ENCODE data around the gene CELF4.

The CELF4 gene

DNA sequence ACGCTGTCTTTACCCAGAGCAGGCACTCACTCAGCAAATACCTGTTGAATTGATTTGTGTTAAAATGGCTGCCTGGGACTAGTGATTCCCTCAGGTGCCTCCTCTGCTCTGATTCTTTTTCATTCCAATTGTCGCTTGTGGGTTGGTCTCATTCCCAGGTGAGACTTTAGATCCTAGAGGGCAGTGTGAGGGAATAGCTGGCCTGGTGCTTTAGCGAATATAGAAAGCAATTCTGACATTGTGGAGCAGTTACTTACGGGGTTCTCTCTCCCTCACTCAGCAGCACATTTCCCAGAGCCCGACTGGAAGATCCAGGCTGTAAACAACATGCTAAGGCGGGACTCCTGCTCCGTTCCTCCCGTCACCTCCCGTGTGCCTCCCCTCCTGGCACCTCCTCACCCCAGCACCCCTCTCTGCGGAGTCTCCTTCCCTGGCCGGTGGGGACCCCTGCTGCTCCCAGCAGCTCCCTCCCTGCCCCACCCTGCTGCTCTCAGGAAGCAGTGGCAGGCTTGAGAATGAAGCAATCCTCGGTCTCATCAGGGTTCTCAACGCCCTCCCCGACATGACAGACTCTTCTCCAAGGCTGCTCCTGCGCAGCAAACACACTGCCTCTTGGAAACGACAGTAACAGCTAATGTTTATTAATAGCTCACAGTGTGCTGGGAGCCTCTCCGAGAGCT is 26.9 kb downstream of the CELF4 start:
- Histone ChIP-seq H3K27ac (ENCODE audit: low read depth, low read length) (no peak overlapping the region), H3K4me1 (ENCODE audit: control insufficient read depth, insufficient read depth, low read length, unreplicated experiment) (no peaks in the 10 kb centered on the region), H3K27me3 (ENCODE audit: insufficient read depth, low read length) (peaks cover 85% of the 10 kb centered on the region), H3K79me2 (ENCODE audit: control insufficient read depth, insufficient read depth, low read length, unreplicated experiment) (no peaks in the 10 kb centered on the region), H2AFZ (ENCODE audit: low read length, unreplicated experiment) (no peak overlapping the region), H3K4me3 (ENCODE audit: low read depth, low read length) (no peak overlapping the region), H3K36me3 (ENCODE audit: insufficient read depth, low read length) (no peaks in the 10 kb centered on the region)

DNA sequence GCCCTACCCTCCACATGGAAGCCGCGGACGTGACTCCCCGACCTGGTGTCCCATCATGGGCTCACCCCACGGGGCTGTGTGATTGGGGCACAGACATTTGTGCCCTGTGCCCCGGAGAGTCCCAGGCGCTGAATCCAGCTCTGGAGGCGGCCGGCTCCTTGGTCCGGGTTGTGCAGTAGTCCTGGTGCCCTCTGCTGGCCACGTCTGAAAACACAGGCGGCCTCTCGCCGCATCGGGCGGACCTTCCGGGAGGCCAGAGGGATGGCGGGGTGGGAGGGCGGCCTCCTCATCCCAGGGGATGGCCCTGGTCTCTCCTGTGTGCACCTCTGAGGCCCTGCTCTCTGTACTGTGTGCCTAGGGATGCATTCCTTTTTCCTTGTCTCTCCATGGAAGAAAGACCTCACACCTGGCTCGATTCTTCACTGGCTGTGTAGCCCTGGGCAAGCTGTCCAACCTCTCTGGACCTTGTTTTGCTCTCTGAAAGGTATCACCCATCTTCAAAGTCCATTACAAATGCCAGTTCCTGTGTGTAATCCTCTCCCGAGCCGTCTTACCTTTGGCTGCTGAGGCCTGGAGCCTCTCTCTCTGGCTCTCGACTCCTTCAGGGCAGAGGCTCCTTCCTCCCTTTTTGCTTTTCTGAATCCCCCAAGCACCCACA is 27.6 kb downstream of the CELF4 start:
- H3K27ac ChIP-seq (ENCODE audit: low read depth, low read length), result no peak overlapping the region

GRCh38 chr18:37536656-37537055 is 28.9 kb downstream of the CELF4 start:
- no peak overlapping the region for H3K27ac ChIP-seq (ENCODE audit: low read depth, low read length)
- H3K27me3 ChIP-seq (ENCODE audit: insufficient read depth, low read length), result peaks cover 83% of the 10 kb centered on the region
- no peaks in the 10 kb centered on the region for H3K36me3 ChIP-seq (ENCODE audit: insufficient read depth, low read length)
- no peak overlapping the region for H2AFZ ChIP-seq (ENCODE audit: low read length, unreplicated experiment)
- no peak overlapping the region for H3K4me3 ChIP-seq (ENCODE audit: low read depth, low read length)
- H3K4me1 ChIP-seq (ENCODE audit: control insufficient read depth, insufficient read depth, low read length, unreplicated experiment), result no peaks in the 10 kb centered on the region
- H3K79me2 ChIP-seq (ENCODE audit: control insufficient read depth, insufficient read depth, low read length, unreplicated experiment), result no peaks in the 10 kb centered on the region

More for the DNA sequence above, 27.6 kb downstream of the CELF4 start:
- no peaks in the 10 kb centered on the region for H3K4me1 ChIP-seq (ENCODE audit: control insufficient read depth, insufficient read depth, low read length, unreplicated experiment)
- peaks cover 85% of the 10 kb centered on the region for H3K27me3 ChIP-seq (ENCODE audit: insufficient read depth, low read length)
- no peak overlapping the region for H3K4me3 ChIP-seq (ENCODE audit: low read depth, low read length)
- no peaks in the 10 kb centered on the region for H3K36me3 ChIP-seq (ENCODE audit: insufficient read depth, low read length)
- H2AFZ ChIP-seq (ENCODE audit: low read length, unreplicated experiment), result no peak overlapping the region
- no peaks in the 10 kb centered on the region for H3K79me2 ChIP-seq (ENCODE audit: control insufficient read depth, insufficient read depth, low read length, unreplicated experiment)

- Histone ChIP-seq H3K4me1 (ENCODE audit: control insufficient read depth, insufficient read depth, low read length, unreplicated experiment) (no peaks in the 10 kb centered on the region), H3K27me3 (ENCODE audit: insufficient read depth, low read length) (peaks cover 81% of the 10 kb centered on the region), H3K36me3 (ENCODE audit: insufficient read depth, low read length) (no peaks in the 10 kb centered on the region), H2AFZ (ENCODE audit: low read length, unreplicated experiment) (no peak overlapping the region), H3K79me2 (ENCODE audit: control insufficient read depth, insufficient read depth, low read length, unreplicated experiment) (no peaks in the 10 kb centered on the region), H3K4me3 (ENCODE audit: low read depth, low read length) (no peak overlapping the region), H3K27ac (ENCODE audit: low read depth, low read length) (no peak overlapping the region)
These were observed 29.6 kb downstream of the CELF4 start for GRCh38 chr18:37535968-37536367.

- H3K27me3 ChIP-seq (ENCODE audit: insufficient read depth, low read length), result peaks cover 67% of the 10 kb centered on the region
- no peaks in the 10 kb centered on the region for H3K36me3 ChIP-seq (ENCODE audit: insufficient read depth, low read length)
- no peaks in the 10 kb centered on the region for H3K4me1 ChIP-seq (ENCODE audit: control insufficient read depth, insufficient read depth, low read length, unreplicated experiment)
- no peak overlapping the region for H3K4me3 ChIP-seq (ENCODE audit: low read depth, low read length)
- no peaks in the 10 kb centered on the region for H3K79me2 ChIP-seq (ENCODE audit: control insufficient read depth, insufficient read depth, low read length, unreplicated experiment)
- H2AFZ ChIP-seq (ENCODE audit: low read length, unreplicated experiment), result no peak overlapping the region
- H3K27ac ChIP-seq (ENCODE audit: low read depth, low read length), result no peak overlapping the region
These were observed 31.0 kb downstream of the CELF4 start for GRCh38 chr18:37534627-37535026.

DNA sequence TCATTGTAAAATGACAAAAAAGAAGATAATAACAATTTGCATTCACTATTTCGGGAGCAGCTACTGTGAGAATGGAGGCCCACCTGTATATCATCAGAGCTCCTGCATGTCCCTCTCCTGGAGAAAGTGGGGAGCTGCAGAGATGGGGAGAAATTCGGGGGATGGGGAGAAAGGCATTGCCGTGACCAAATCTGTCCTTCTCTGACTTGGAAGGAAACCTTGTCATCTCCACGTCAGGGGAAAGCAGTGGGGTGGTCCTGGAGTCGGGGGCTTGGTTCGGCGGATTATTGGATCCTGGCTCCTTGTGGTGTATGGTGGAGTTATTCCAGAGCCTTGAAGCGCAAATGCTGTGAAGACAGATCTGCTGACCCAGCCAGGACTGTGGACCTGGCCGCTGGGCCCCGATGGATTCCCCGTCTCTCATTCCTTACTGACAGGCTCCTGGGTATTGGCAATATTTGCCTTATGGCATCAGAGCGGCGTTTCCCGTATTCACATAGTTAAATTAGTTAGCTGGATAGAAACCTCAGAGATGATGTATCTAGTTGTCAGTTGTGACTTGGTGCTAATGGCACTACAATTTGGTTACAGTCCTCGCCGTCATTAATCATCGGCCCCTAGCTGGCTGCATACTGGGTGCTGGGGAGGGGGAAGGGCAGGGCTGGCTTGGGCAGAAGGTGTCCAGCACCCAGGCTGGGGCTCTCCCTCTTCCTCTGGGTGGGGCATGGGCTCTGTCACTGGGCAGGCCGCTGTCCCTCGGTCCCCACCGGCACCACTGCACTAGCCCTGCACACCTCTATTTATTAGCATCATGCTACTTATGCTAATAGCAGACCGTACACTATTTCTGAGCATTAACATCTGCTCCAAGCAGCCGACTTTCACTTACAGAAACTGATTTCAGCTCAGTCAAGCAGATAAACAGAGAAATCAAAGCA is 31.7 kb downstream of the CELF4 start:
- Histone ChIP-seq H3K27ac (ENCODE audit: low read depth, low read length) (no peak overlapping the region), H2AFZ (ENCODE audit: low read length, unreplicated experiment) (no peak overlapping the region)

GRCh38 chr18:37532917-37533316 is 32.7 kb downstream of the CELF4 start:
- no peak overlapping the region for H3K4me3 ChIP-seq (ENCODE audit: low read depth, low read length)
- no peaks in the 10 kb centered on the region for H3K4me1 ChIP-seq (ENCODE audit: control insufficient read depth, insufficient read depth, low read length, unreplicated experiment)
- H2AFZ ChIP-seq (ENCODE audit: low read length, unreplicated experiment), result no peak overlapping the region
- H3K79me2 ChIP-seq (ENCODE audit: control insufficient read depth, insufficient read depth, low read length, unreplicated experiment), result no peaks in the 10 kb centered on the region
- peaks cover 61% of the 10 kb centered on the region for H3K27me3 ChIP-seq (ENCODE audit: insufficient read depth, low read length)
- H3K27ac ChIP-seq (ENCODE audit: low read depth, low read length), result no peak overlapping the region
- no peaks in the 10 kb centered on the region for H3K36me3 ChIP-seq (ENCODE audit: insufficient read depth, low read length)

More for the DNA sequence above, 31.7 kb downstream of the CELF4 start:
- H3K79me2 ChIP-seq (ENCODE audit: control insufficient read depth, insufficient read depth, low read length, unreplicated experiment), result no peaks in the 10 kb centered on the region
- H3K36me3 ChIP-seq (ENCODE audit: insufficient read depth, low read length), result no peaks in the 10 kb centered on the region
- H3K27me3 ChIP-seq (ENCODE audit: insufficient read depth, low read length), result peaks cover 62% of the 10 kb centered on the region
- H3K4me1 ChIP-seq (ENCODE audit: control insufficient read depth, insufficient read depth, low read length, unreplicated experiment), result no peaks in the 10 kb centered on the region
- H3K4me3 ChIP-seq (ENCODE audit: low read depth, low read length), result no peak overlapping the region

DNA sequence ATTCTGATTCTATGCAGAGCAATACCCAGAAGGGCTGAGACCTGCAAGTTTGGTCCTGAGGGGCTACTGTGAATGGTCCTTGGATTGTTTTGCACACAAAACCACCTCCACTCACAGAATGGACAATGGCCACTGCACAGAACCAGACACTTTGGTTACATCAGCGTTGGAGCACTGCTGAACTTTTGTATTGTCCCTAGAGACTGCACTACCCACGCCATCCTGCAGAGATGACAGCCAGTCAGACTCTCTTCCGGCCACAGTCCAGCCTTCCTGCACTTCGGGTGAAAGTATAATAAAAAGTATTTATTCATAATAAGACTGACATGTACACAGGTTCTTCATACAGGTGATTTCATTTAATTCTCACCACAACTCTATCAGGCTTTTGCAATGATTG is 35.7 kb downstream of the CELF4 start:
- Histone ChIP-seq H3K36me3 (ENCODE audit: insufficient read depth, low read length) (no peaks in the 10 kb centered on the region), H3K79me2 (ENCODE audit: control insufficient read depth, insufficient read depth, low read length, unreplicated experiment) (no peaks in the 10 kb centered on the region), H2AFZ (ENCODE audit: low read length, unreplicated experiment) (no peak overlapping the region), H3K27me3 (ENCODE audit: insufficient read depth, low read length) (peaks cover 72% of the 10 kb centered on the region), H3K4me1 (ENCODE audit: control insufficient read depth, insufficient read depth, low read length, unreplicated experiment) (no peaks in the 10 kb centered on the region), H3K4me3 (ENCODE audit: low read depth, low read length) (no peak overlapping the region), H3K27ac (ENCODE audit: low read depth, low read length) (no peak overlapping the region)

DNA sequence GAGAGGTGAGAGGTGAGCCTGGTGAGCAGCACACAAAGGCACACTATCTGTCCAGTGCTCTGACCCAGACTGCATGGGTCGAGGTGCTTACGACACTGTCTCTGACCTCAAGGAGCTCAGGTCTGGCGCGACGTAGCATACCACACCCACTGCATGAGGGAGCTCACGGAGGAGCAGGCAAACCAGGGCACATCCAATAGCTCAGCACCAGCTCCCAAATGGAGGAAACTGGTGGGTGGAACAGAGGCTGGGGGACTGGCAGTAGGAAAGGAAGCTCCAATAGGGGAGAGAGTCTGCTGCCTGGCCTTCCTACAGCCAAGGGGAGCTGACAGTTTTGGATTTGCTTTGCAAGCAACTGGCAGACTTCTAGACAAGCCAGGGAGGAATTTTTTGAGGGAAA is 36.3 kb downstream of the CELF4 start:
- Histone ChIP-seq H3K4me3 (ENCODE audit: low read depth, low read length) (no peak overlapping the region), H3K36me3 (ENCODE audit: insufficient read depth, low read length) (no peaks in the 10 kb centered on the region), H3K27me3 (ENCODE audit: insufficient read depth, low read length) (peaks cover 71% of the 10 kb centered on the region), H2AFZ (ENCODE audit: low read length, unreplicated experiment) (no peak overlapping the region), H3K79me2 (ENCODE audit: control insufficient read depth, insufficient read depth, low read length, unreplicated experiment) (no peaks in the 10 kb centered on the region), H3K4me1 (ENCODE audit: control insufficient read depth, insufficient read depth, low read length, unreplicated experiment) (no peaks in the 10 kb centered on the region), H3K27ac (ENCODE audit: low read depth, low read length) (no peak overlapping the region)

GRCh38 chr18:37527395-37527794 is 38.2 kb downstream of the CELF4 start:
- peaks cover 73% of the 10 kb centered on the region for H3K27me3 ChIP-seq (ENCODE audit: insufficient read depth, low read length)
- no peaks in the 10 kb centered on the region for H3K4me1 ChIP-seq (ENCODE audit: control insufficient read depth, insufficient read depth, low read length, unreplicated experiment)

More at GRCh38 chr18:37527395-37527794, 38.2 kb downstream of the CELF4 start:
- H3K36me3 ChIP-seq (ENCODE audit: insufficient read depth, low read length), result no peaks in the 10 kb centered on the region
- H3K27ac ChIP-seq (ENCODE audit: low read depth, low read length), result no peak overlapping the region
- no peak overlapping the region for H2AFZ ChIP-seq (ENCODE audit: low read length, unreplicated experiment)
- no peaks in the 10 kb centered on the region for H3K79me2 ChIP-seq (ENCODE audit: control insufficient read depth, insufficient read depth, low read length, unreplicated experiment)
- no peak overlapping the region for H3K4me3 ChIP-seq (ENCODE audit: low read depth, low read length)
